Endothelial cell of umbilical vein (primary cell): ENCODE results near the gene PTPN23. TPM values are rescaled to one million over a fixed set of nuclear protein-coding genes. Genes with fewer than 3 reads are reported as not detected.

ENCODE experiments used
- BruUV-seq: library from RNA; stranded (reverse); fragments of 400-500 nt; replicated peaks from 2 replicates; lab custom pipeline; 2021; lab: Mats Ljungman, UMichigan
- CTCF ChIA-PET: fragments of 300-600, 350-600 bp; sonication (Branson Sonifier 250); formaldehyde crosslinking; loops from one replicate; lab custom pipeline; 2021; ENCODE audit warnings: antibody characterized with exemption, inconsistent platforms; lab: Charles Lee
- POLR2A ChIA-PET: fragments of 300-600, 350-600 bp; sonication (Branson Sonifier 250); formaldehyde crosslinking; loops from one replicate; lab custom pipeline; 2021; ENCODE audit warnings: antibody characterized with exemption, inconsistent platforms; lab: Charles Lee
- DNase-seq: peaks from one replicate; pipeline ENCODE4 v3.0.0-alpha.2; 2011; ENCODE audit warnings: low read depth, low spot score
- FAIRE-seq: peaks from 2 replicates; lab custom pipeline; 2011; peaks lifted over from hg19 to GRCh38; lab: Jason Lieb, UNC
- H2AFZ ChIP-seq: 2 replicates; pipeline ENCODE4 v1.6.0; 2012; ENCODE audit warnings: low read depth, low read length, control low read depth, inconsistent platforms
- H3K27ac ChIP-seq: 2 replicates; pipeline ENCODE4 v1.5.1; 2011; ENCODE audit warnings: low read depth, mild to moderate bottlenecking, control low read depth, low read length, moderate library complexity; ENCODE audit not compliant: insufficient read depth
- H3K27me3 ChIP-seq, 2 experiments: 2 replicates each; pipeline versions ENCODE4 v1.6.0 to v1.6.1; 2011; ENCODE audit warnings: low read length in 2 of 2, mixed read lengths in 1 of 2; ENCODE audit not compliant: control insufficient read depth in 2 of 2, insufficient read depth in 2 of 2
- H3K36me3 ChIP-seq, 2 experiments: 2 replicates in 1 of 2; 3 replicates in 1 of 2; pipeline ENCODE4 v1.5.1; 2011; ENCODE audit warnings: low read length in 2 of 2, mild to moderate bottlenecking in 1 of 2, moderate library complexity in 1 of 2; ENCODE audit not compliant: control insufficient read depth in 2 of 2, insufficient read depth in 2 of 2; ENCODE audit errors: extremely low read depth in 1 of 2
- H3K4me1 ChIP-seq: 3 replicates; pipeline ENCODE4 v1.5.1; 2011; ENCODE audit warnings: mild to moderate bottlenecking, low read length; ENCODE audit not compliant: control insufficient read depth, insufficient read depth; ENCODE audit errors: extremely low read depth
- H3K4me2 ChIP-seq: 2 replicates; pipeline ENCODE4 v1.6.1; 2011; ENCODE audit warnings: low read length, control low read depth, mixed read lengths; ENCODE audit not compliant: insufficient read depth
- H3K4me3 ChIP-seq, 3 experiments: fragments of 200-600 bp in 1 of 3; sonication (generic), shearing (Covaris generic) in 1 of 3; replicated peaks in 1 of 3; 2 replicates each; pipeline ENCODE4 v1.5.1; 2011 to 2016; ENCODE audit warnings: control low read depth in 3 of 3, low read length in 3 of 3, mild to moderate bottlenecking in 2 of 3, inconsistent platforms in 1 of 3, low read depth in 1 of 3, moderate library complexity in 1 of 3; ENCODE audit not compliant: insufficient read depth in 1 of 3
- H3K79me2 ChIP-seq: 2 replicates; pipeline ENCODE4 v1.6.0; 2012; ENCODE audit warnings: low read length, inconsistent platforms; ENCODE audit not compliant: control insufficient read depth, insufficient read depth
- H3K9ac ChIP-seq: replicated peaks from 2 replicates; pipeline ENCODE3; 2011; ENCODE audit warnings: low read length, control low read depth; ENCODE audit not compliant: insufficient read depth; ENCODE audit errors: extremely low read depth
- H3K9me1 ChIP-seq: replicated peaks from 3 replicates; pipeline ENCODE4 v1.6.0; 2011; ENCODE audit warnings: mild to moderate bottlenecking, low read length; ENCODE audit not compliant: control insufficient read depth, insufficient read depth; ENCODE audit errors: extremely low read depth
- H3K9me3 ChIP-seq: replicated peaks from 2 replicates; pipeline ENCODE4 v1.5.1; 2012; ENCODE audit warnings: low read length, inconsistent platforms; ENCODE audit not compliant: control insufficient read depth, insufficient read depth
- H4K20me1 ChIP-seq: replicated peaks from 2 replicates; pipeline ENCODE3; 2011; ENCODE audit warnings: mild to moderate bottlenecking, low read length; ENCODE audit not compliant: control insufficient read depth, insufficient read depth; ENCODE audit errors: extremely low read depth
- CTCF ChIP-seq, 2 donors: IDR thresholded peaks; 1 replicate in 1 of 2; 2 replicates in 1 of 2; pipeline ENCODE4 v1.5.1; 2011; ENCODE audit warnings: low read length in 2 of 2, mild to moderate bottlenecking in 2 of 2, moderate library complexity in 2 of 2, control low read depth in 1 of 2, inconsistent platforms in 1 of 2, low read depth in 1 of 2; ENCODE audit not compliant: insufficient read depth in 1 of 2; ENCODE audit errors: extremely low read depth in 1 of 2
- EZH2 ChIP-seq: IDR thresholded peaks from 2 replicates; pipeline ENCODE4 v1.6.1; 2012; ENCODE audit warnings: borderline replicate concordance, low read depth, mild to moderate bottlenecking, moderate library complexity, low read length, inconsistent platforms; ENCODE audit not compliant: severe bottlenecking
- FOS ChIP-seq: IDR thresholded peaks from 2 replicates; pipeline ENCODE4 v1.6.1; 2011; ENCODE audit warnings: mild to moderate bottlenecking, low read length, moderate library complexity, borderline replicate concordance; ENCODE audit not compliant: insufficient read depth
- GATA2 ChIP-seq: IDR thresholded peaks from 2 replicates; pipeline ENCODE4 v1.7.0; 2011; ENCODE audit warnings: low read depth, mild to moderate bottlenecking, moderate library complexity, mixed read lengths, low read length; ENCODE audit not compliant: insufficient read length, insufficient read depth
- JUN ChIP-seq: IDR thresholded peaks from 2 replicates; pipeline ENCODE4 v1.6.1; 2011; ENCODE audit warnings: borderline replicate concordance, low read depth; ENCODE audit not compliant: insufficient read length, insufficient read depth
- MAX ChIP-seq: IDR thresholded peaks from 2 replicates; pipeline ENCODE4 v1.6.1; 2011; ENCODE audit not compliant: insufficient read depth, insufficient read length
- MYC ChIP-seq: IDR thresholded peaks from one replicate; pipeline ENCODE4 v1.6.1; 2011; ENCODE audit warnings: mild to moderate bottlenecking, low read depth, low read length
- POLR2A ChIP-seq: IDR thresholded peaks from 2 replicates; pipeline ENCODE4 v1.6.1; 2012; ENCODE audit warnings: low read depth, mild to moderate bottlenecking, control low read depth, low read length
- POLR2AphosphoS5 ChIP-seq: IDR thresholded peaks from 2 replicates; pipeline ENCODE4 v1.6.1; 2012; ENCODE audit warnings: low read depth, mild to moderate bottlenecking, control low read depth, low read length, moderate library complexity; ENCODE audit not compliant: insufficient read depth
- dilution Hi-C: fragments of 300-500 bp; cut with MboI; formaldehyde crosslinking; loops from one replicate; pipeline ENCODE4 v1.15.0; 2019; ENCODE audit warnings: low sequenced_read_pairs; ENCODE audit not compliant: extremely low pct_ligation_motif_present
- intact Hi-C: fragments of 100-400 bp; cut with micrococcal nuclease; formaldehyde crosslinking; loops from one replicate; pipeline ENCODE4 v1.10.0; 2022
- polyA plus RNA-seq, 4 experiments: library from polyadenylated mRNA; depleted of rRNA in 3 of 4; stranded (reverse) in 3 of 4; unstranded in 1 of 4; fragments of >200 nt; gene quantifications; 2 replicates each; pipeline versions ENCODE4 v1.2.1 to v1.2.3, GENCODE V29; 2011 to 2012; ENCODE audit warnings: missing spikeins in 1 of 4
- total RNA-seq: library from RNA; stranded (reverse); gene quantifications from 2 replicates; pipeline ENCODE4 v1.2.3, GENCODE V29; 2021

The PTPN23 gene
- total and polyA plus RNA-seq, 2 donors (not counting 3 experiments of a cell fraction or from before 2014, with no cell fraction given), result 8.5 to 63.5 TPM

- no peak for FAIRE-seq
These were observed 40.0 kb upstream of the PTPN23 start for GRCh38 chr3:47340866-47341265.

More at GRCh38 chr3:47340866-47341265, 40.0 kb upstream of the PTPN23 start:
- POLR2A ChIA-PET, result no interaction called here
- Histone ChIP-seq H3K4me2 (no peak overlapping the region), H3K27me3 (no peaks in the 10 kb centered on the region), H3K9me3 (no peaks in the 10 kb centered on the region), H3K9ac (no peak overlapping the region), H3K79me2 (no peaks in the 10 kb centered on the region), H3K36me3 (peaks cover 8 to 32% of the 10 kb centered on the region in 2 experiments), H3K27ac (no peak overlapping the region), H4K20me1 (no peaks in the 10 kb centered on the region), H3K4me1 (no peaks in the 10 kb centered on the region), H3K9me1 (no peaks in the 10 kb centered on the region), H2AFZ (no peak overlapping the region), H3K4me3 (no peak overlapping the region)
- intact Hi-C loops (no loop called here), dilution Hi-C loops (no loop called here)
- BruUV-seq, result no TSS peak
- CTCF ChIA-PET, result interaction anchor here (0.8 kb wide), 1 partner anchor 17 kb away, joined by 3 read pairs; no protein-coding TSS in a partner anchor
- TF ChIP-seq MAX (no peak), MYC (no peak), GATA2 (no peak), EZH2 (no peak), CTCF (IDR thresholded peaks at IDR 0.05; ENCODE audit: extremely low read depth in 1 of 2, insufficient read depth in 1 of 2, low read depth in 1 of 2, low read length in 2 of 2) (no peak), FOS (no peak), JUN (no peak), POLR2AphosphoS5 (no peak), POLR2A (no peak)
- no peak for DNase-seq
